GM18507 (cell line): ENCODE measurements around the gene TRIM37.
"Not testable (repeated sequence)": the region's sequence is repeated elsewhere in the genome, so short reads cannot be mapped to it uniquely, and the experiment has no call there.

ENCODE experiments used
- DNase-seq: peaks from one replicate; pipeline ENCODE4 v3.0.0; 2011; ENCODE audit warnings: low read depth; ENCODE audit not compliant: insufficient read length; ENCODE audit errors: extremely low spot score
- FAIRE-seq: peaks from 2 replicates; lab custom pipeline; 2011; peaks lifted over from hg19 to GRCh38; lab: Jason Lieb, UNC

Gene TRIM37

DNA sequence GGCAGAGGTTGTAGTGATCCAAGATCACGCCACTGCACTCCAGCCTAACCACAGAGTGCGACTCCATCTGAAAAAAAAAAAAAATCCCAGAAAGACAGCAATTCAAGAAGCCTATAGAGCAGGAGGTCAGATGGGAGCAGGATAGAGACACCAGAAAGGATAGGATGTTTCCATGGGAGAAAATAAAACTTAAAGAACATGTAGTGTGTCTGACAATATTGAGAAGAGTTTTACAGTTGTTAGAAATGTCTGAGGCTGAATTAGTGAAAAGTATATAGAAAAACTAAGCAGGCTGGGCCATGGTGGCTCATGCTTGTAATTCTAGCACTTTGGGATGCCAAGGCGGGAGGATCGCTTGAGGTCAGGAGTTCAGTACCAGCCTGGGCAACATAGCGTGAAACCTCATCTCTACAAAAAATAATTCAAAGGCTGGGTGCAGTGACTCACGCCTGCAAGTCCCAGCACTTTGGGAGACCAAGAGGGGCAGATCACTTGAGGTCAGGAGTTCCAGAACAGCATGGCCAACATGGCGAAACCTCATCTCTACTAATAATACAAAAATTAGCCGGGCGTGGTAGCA is 15.3 kb upstream of the TRIM37 start:
- FAIRE-seq = no peak
- no peak for DNase-seq

DNA sequence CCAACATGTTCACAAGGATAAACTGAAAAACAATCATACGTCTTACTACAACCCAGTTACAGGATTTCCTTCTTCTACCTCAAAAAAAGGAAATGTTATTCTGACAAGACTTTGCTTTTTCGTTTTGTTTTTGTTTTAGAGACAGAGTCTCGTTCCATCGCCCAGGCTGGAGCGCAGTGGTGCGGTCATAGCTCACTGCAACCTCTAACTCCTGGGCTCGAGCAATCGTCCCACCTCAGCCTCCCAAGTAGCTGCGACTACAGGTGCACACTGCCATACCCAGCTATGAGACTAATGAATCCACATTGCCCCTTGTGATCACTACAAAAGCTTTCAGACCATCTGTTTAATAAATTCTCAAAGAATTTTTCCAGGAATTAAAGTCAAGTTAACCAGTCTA is 8.8 kb upstream of the TRIM37 start:
- DNase-seq (no peak), FAIRE-seq (no peak)

DNA sequence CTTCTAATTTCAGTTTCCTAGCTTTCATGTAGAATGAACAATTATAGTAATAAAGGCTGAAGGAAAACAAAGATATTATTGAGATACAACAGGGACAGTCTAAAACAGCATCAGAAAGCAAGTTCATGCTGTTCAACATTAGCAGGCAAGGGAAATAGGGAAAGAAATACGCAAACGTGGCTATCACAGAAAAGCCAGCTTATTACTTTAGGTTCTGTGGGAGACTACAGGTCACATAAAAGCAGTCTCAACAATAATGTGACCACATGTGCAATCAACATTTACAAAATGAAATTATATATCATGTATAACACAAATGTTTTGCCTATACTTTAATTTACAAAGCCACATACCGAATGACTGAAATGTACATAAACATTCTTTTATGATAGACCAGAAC is 4.9 kb upstream of the TRIM37 start:
- DNase-seq = no peak

DNA sequence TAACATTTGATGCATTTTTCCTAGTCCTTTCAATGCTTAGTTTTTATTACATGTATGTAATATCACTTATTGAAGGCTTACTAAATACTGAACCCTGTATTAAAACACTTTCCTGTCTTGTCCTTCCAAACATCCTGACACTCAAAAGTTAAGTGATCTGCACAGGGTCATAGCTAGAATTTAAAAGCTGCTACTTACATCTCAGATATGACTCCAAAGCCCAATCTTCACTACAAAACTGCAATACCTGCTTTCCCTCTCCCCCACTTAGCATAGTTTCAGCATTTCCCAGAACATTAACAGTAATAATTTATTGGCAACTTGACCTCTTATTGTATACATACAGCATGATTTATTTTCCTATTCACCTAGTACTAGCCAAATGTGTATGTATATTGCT is 4.3 kb upstream of the TRIM37 start:
- DNase-seq (no peak), FAIRE-seq (no peak)

More for the DNA sequence above, 4.9 kb upstream of the TRIM37 start:
- FAIRE-seq = no peak

DNA sequence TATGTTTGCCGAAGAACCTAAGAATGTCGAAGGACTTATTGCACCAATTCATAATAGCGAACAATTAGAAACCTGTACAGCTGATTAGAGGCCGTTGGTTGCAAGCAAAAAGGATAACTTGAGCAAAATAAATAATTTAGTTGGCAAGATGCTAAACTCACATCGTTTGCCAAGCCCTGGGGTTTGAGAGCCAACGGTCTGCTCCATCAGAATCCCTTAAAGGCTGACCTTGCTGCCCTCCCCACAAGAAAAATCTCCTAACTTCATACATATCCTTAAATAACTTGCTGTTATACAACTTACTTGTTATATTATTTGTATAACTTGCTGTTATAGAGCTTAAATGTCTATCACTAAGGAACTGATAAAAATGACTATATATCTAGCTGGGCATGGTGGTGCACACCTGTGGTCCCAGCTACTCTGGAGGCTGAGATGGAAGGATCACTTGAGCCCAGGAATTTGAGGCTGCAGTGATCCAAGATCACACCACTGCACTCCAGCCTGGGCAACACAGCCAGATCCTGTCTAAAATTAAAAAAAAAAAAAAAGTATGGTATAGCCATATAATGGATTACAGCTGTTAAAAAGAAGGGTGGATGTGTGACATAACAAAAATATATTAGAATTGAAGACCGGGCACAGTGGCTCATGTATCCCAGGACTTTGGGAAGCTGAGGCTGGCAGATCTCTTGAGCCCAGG is 1.9 kb upstream of the TRIM37 start:
- no peak for DNase-seq
- no peak for FAIRE-seq

DNA sequence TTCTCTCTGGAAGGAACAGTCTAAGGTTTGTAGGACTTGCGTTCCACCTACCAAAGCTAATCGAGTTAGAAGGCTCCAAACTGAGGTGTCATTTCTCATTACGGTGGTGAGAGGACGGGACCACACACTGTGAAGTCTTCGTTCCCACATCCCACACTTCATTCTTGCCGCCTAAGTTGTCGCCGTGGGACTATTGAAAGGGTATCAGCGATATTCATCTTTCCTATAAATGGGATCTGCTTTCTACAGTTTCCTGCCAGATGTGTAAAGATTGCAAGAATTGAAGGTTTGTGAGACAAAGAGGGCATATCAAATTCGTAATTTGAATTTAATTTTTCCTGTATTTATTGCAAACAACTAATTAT is 608 bp upstream of the TRIM37 start:
- no peak for DNase-seq
- FAIRE-seq = no peak

DNA sequence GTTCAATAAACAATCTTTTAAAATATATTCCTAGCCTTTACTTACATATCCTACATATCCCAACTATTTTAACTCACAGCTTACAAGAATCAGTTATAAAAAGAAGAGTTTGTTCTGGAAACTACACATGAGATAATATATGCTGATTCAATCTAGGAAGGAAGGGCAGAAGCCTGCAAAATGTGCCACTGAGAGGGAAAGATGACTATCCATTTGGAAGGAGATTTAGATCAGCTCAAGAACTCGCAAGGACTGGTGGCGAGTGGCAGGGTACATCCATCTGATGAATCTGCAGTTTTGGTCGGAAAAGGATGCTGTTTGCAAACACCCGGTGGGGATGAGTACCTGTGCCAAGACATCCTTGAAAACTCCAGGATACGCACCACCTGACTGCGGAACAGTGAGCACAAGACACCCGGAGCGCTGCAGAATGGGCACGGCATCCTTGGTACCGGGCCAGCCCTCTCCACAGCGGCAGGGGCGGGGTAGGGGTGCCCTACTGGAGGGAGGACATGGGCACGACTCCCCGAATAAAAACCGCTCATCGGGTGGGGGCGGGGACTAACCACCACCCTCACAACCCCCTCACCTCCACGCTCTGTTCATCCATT is 723 bp downstream of the TRIM37 start:
- DNase-seq = no peak

DNA sequence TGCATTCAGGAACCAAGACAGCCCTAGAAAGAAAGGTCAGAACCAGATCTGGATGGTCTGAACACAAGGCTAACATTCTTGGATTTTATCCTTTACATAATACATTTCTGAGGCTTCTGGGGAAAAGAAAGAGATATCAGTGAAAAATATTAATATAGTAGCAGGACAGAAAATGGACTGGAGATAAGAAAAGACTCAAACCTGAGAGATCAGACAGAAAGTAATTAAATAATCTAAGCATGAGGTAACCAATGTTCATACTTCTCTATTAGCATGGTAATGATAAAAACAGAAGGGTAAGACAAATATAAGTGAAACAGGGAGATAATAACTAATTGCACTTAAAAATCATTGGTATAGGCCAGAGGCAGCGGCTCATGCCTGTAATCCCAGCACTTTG is 5.5 kb downstream of the TRIM37 start:
- FAIRE-seq (no peak), DNase-seq (no peak)

More for the DNA sequence above, 723 bp downstream of the TRIM37 start:
- FAIRE-seq = no peak

DNA sequence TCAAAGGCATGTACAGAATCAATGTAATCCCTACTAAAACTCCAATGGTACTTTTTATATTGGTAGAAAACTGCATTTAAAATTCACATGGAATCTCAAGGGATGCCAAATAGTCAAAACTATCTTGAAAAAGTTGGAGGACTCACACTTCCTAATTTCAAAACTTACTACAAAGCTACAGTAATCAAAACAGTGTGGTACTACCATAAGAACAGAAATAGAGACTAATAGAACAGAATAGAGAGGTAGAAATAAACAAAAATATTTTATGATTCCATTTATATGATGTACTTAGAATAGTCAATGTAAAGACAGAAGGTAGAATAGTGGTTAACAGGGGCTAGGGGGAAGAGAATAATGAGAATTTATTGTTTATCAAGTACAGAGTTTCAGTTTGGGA is 8.8 kb downstream of the TRIM37 start:
- FAIRE-seq = no peak

DNA sequence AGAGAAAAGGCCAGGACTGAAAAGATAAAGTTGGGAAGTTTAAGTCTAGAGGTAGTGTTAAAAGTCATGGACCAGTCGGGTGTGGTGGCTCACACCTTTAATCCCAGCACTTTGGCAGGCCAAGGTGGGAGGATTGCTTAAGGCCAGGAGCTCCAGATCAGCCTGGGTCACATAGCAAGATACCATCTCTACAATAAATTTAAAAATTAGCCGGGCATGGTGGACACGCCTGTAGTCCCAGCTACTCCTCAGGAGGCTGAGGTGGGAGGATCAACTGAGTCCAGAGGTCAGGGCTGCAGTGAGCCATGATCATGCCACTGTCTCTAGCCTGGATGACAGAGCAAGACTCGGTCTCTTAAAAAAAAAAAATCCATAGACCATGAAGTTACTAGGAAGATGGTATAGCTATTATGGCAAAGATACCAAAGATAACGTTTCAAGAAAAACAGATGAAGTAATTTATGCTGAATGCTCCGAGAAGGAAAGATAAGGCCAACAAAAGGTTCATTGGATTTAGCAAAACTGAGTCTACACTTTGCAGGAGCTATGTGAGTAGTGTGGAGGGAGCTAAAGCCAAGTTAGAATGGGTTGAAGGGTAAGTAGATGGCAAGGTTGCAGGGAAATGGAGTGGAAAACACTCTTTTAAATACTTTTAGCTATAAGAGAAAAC is 11.7 kb downstream of the TRIM37 start:
- FAIRE-seq (no peak), DNase-seq (no peak)

More for the DNA sequence above, 8.8 kb downstream of the TRIM37 start:
- no peak for DNase-seq

DNA sequence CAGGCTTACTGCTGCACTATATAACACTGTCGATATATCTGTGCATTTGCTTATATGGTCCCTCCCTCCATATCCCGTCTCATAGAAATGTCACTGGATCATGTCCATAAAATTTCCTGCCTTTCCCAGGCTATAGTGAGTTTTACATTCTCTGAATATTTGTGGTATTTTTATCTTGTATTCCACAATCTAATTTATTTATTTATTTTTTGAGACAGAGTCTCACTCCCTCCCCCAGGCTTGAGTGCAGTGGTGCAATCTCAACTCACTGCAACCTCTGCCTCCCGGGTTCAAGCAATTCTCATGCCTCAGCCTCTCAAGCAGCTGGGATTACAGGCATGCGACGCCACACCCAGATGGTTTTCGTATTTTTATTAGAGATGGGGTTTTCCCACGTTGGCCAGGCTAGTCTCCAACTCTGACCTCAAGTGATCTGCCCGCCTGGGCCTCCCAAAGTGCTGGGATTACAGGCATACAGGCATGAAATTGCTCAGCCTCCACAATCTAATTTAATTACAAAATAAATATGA is 12.9 kb downstream of the TRIM37 start:
- no peak for FAIRE-seq

DNA sequence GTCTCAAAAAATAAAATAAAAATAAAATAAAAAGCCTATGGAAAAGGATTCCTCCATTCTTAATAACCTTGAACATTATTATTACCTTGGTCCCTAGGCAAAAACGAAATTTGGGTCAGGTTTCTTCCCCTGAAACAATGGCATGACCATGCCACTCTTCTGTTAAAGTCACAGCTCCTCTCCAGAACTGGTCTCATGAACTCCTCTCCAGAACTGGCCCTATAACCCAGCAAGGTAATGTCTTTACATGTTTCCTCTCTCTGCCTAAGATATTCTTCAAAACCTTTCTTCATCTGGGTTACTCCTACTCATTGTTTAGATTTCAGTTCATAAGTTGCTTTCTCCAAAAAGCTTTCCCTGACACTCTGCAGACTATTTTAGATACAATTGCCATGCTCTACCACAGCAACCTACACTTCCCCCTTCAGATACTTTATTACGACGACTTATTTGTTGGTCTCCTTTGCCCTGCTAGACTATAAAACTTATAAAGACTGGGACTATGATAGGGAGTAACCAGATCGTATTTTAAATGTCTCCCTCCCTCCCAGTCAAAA is 13.5 kb downstream of the TRIM37 start:
- FAIRE-seq = no peak
- DNase-seq = no peak

More for the DNA sequence above, 12.9 kb downstream of the TRIM37 start:
- no peak for DNase-seq

DNA sequence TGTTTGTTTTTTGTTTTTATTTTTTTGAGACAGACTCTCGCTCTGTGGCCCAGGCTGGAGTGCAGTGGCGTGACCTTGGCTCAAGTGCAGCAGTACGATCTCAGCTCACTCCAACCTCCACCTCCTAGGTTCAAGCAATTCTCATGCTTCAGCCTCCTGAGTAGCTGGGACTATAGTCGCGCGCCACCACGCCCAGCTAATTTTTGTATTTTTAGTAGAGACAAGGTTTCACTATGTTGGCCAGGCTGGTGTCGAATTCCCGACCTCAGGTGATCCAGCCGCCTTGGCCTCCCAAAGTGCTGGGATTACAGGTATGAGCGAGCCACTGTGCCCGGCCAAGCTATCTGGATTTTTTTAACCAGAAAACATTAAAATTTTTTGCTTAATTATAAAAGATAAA is 16.1 kb downstream of the TRIM37 start:
- FAIRE-seq = not testable (repeated sequence)

DNA sequence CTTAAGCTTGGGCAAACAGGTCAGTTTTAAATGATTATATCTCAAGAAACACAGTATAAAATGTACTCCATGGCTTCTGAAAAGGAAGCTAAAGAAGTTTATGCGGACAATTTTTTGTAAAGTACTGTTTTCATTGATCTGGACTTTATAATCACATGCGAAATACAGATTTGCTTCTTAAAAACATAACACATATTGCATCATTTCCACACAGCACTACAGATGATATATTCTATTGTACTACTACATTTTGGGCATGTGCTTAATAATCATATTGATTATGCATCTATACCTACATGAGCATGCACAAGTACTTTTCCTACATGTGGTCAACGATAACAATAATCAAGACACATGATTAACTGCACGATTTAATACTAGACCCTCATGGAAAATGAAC is 22.5 kb downstream of the TRIM37 start:
- FAIRE-seq (no peak), DNase-seq (no peak)

More for the DNA sequence above, 16.1 kb downstream of the TRIM37 start:
- DNase-seq = not testable (repeated sequence)

DNA sequence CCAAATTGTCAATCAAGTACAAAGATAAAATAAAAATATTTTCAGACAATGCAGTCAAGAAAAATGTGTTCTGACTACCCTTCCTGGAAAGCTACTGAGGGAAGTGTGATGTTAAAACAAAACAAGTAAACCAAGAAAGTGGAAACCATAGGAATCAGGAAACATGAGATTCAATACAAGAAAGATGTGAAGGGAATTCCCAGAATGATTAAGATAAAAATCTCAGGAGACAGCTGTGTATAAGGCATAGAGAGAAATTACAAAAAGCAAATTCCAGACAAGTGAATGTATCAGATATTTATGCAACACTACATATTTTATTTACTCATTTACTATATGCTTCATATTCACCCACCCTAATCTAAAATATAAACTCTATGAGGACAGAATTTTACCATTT is 32.2 kb downstream of the TRIM37 start:
- FAIRE-seq = no peak
- DNase-seq = no peak

DNA sequence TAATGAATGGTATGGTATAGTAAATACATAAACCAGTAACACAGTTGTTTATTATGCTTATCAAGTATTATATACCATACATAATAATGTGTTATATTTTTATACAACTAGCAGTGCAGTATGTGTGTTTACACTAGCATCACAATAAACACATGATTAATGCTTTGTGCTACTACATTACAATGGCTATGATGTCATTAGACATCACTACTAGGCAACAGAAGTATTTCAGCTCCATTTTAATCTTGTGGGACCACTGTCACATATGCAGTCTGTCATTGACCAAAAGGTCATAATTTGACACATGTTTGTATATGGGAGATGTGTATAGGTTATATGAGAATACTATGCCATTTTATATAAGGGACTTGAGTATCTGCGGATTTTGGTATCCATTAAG is 32.7 kb downstream of the TRIM37 start:
- FAIRE-seq (no peak), DNase-seq (no peak)

DNA sequence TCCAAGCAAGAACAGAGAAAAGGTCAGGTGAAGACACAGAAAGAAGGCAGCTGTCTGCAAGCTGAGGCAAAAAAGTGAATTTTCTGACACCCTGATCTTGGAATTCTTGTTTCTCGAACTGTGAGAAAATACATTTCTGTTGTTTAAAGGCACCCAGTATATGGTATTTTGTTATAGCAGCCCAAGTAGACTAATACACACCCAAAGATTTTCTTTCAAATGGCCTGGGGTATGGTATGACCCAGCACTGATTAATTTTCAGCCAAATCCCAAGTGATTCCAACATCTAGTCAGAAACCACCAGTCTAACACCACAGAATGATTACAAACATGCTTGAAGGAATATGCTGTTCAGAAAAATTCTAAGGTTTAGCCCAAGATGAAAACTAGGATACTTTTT is 36.8 kb downstream of the TRIM37 start:
- DNase-seq = no peak
- FAIRE-seq = no peak

DNA sequence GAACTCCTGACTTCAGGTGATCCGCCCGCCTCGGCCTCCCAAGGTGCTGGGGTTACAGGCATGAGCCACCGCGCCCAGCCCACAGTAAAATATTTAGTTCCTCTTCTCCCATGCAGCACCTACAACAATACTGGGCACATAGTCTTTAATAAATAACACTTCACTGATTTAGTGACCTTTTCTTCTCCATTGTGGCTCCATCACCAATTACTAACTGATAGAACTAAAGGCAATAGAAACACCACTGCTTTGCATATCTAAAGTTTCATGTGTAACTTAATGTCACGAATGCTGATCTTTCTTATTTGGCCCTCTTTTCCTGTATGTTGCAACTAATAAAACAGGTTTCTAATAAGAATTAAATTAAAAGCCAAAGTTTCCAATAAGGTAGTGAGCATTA is 38.9 kb downstream of the TRIM37 start:
- no peak for DNase-seq
- peak; percentile 75 for FAIRE-seq

DNA sequence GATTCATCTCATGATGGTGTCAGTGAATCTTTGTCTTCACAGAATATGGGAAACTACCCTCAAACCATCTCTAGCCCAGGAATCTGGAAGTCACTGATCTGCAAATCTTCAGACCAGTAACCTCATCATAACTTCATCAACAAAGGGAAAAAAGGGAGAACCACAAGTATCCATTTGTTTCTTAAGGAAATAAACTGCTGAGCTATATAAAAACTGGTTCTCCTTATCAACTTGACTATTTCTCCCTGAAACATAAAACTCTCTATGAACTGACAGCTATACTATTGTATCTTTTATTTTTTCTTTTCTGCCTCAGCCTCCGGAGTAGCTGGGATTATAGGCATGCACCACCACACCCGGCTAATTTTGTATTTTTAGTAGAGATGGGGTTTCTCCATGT is 39.3 kb downstream of the TRIM37 start:
- DNase-seq = no peak
- no peak for FAIRE-seq

DNA sequence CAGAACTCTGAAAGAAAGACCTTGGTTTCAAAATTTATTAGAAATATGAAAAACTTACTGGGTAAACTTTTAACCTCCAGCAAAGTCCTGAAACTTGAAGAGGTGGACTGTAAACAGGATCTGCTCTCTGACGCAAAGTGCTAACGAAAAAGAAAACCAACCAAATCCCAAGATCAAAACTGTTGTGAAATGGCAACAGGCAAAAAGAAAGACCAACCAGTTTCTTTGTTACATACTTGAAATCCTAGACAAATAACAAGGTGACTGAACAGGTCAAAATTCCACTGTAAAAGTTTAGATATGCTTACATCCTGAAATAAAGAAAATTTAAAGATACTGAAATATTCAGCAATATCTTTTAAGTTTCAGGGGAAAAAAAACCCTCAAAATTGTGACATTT is 44.2 kb downstream of the TRIM37 start:
- FAIRE-seq = no peak
- no peak for DNase-seq
